Measurements from ENCODE around the gene ABCA13. TPM values are rescaled to one million over a fixed set of nuclear protein-coding genes. Genes with fewer than 3 reads are reported as not detected.
"Not testable (repeated sequence)": the region's sequence is repeated elsewhere in the genome, so short reads cannot be mapped to it uniquely, and the experiment has no call there.

The ABCA13 gene
- total RNA-seq, 2 donors from 2014 or later, result not detected

GRCh38 chr7:48192996-48193395 is 21.7 kb downstream of the ABCA13 start:
- TF ChIP-seq, protein P1, sequence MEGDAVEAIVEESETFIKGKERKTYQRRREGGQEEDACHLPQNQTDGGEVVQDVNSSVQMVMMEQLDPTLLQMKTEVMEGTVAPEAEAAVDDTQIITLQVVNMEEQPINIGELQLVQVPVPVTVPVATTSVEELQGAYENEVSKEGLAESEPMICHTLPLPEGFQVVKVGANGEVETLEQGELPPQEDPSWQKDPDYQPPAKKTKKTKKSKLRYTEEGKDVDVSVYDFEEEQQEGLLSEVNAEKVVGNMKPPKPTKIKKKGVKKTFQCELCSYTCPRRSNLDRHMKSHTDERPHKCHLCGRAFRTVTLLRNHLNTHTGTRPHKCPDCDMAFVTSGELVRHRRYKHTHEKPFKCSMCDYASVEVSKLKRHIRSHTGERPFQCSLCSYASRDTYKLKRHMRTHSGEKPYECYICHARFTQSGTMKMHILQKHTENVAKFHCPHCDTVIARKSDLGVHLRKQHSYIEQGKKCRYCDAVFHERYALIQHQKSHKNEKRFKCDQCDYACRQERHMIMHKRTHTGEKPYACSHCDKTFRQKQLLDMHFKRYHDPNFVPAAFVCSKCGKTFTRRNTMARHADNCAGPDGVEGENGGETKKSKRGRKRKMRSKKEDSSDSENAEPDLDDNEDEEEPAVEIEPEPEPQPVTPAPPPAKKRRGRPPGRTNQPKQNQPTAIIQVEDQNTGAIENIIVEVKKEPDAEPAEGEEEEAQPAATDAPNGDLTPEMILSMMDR (IDR thresholded peaks at IDR 0.05), result no peak
- H3K27ac ChIP-seq, result no peak overlapping the region
- no peaks in the 10 kb centered on the region for H3K36me3 ChIP-seq
- no peaks in the 10 kb centered on the region for H3K27me3 ChIP-seq
- no peak overlapping the region for H3K4me3 ChIP-seq
- no peak for DNase-seq (ENCODE audit: low spot score)
- H3K9me3 ChIP-seq, result peaks cover 0 to 2% of the 10 kb centered on the region in 2 donors
- no peaks in the 10 kb centered on the region for H3K4me1 ChIP-seq

GRCh38 chr7:48193421-48193820 is 22.2 kb downstream of the ABCA13 start:
- TF ChIP-seq, protein P1 (IDR thresholded peaks at IDR 0.05), result no peak
- Histone ChIP-seq H3K4me3 (no peak overlapping the region), H3K27ac (no peak overlapping the region), H3K36me3 (no peaks in the 10 kb centered on the region), H3K27me3 (no peaks in the 10 kb centered on the region), H3K9me3 (no peaks in the 10 kb centered on the region), H3K4me1 (no peaks in the 10 kb centered on the region)
- no peak for DNase-seq (ENCODE audit: low spot score)

DNA sequence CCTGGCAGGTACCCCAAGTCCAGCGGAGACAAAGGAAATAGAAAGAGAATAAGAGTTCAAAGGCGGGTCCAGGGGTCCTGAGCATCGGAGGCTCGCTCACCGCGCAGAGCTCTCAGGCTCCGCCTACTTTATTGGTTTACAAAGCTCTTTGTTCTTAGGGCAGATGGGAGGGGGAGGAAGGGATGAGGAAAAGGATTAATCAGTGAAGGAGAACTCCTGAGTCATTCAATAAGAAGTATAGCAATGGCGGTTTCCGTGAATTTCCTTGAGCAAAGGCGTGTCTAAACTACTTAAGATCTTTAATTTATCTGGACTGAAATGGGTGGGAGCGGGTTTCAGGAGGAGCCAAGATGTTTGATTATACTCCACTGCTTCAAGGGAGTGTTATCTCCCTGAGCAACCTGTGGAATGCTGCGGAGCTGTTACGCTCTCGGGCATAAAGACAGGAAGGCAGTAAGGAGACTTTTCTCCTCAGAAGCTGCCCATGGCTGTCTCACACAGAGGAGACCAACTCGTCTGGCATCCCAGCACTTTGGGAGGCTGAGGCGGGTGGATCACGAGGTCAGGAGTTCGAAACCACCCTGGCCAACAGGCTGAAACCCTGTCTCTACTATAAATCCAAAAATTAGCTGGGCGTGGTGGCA is 29.8 kb downstream of the ABCA13 start:
- not testable (repeated sequence) for H3K4me3 ChIP-seq; H3K4me1 ChIP-seq; H3K27ac ChIP-seq; H3K9me3 ChIP-seq; DNase-seq (ENCODE audit: low spot score); H3K36me3 ChIP-seq; H3K27me3 ChIP-seq

- H3K27ac ChIP-seq; H3K27me3 ChIP-seq; H3K4me3 ChIP-seq; DNase-seq (ENCODE audit: low spot score); H3K36me3 ChIP-seq; H3K4me1 ChIP-seq; H3K9me3 ChIP-seq: not testable (repeated sequence)
Observed at GRCh38 chr7:48202916-48203315, 31.7 kb downstream of the ABCA13 start.

- Histone ChIP-seq H3K4me1 (no peaks in the 10 kb centered on the region), H3K36me3 (no peaks in the 10 kb centered on the region), H3K4me3 (no peak overlapping the region), H3K27me3 (no peaks in the 10 kb centered on the region), H3K9me3 (peaks cover 0 to 7% of the 10 kb centered on the region in 2 donors), H3K27ac (no peak overlapping the region)
- TF ChIP-seq, protein P1 (IDR thresholded peaks at IDR 0.05), result no peak
- DNase-seq (ENCODE audit: low spot score), result no peak
Observed at GRCh38 chr7:48207155-48207675, 36.0 kb downstream of the ABCA13 start.

DNA sequence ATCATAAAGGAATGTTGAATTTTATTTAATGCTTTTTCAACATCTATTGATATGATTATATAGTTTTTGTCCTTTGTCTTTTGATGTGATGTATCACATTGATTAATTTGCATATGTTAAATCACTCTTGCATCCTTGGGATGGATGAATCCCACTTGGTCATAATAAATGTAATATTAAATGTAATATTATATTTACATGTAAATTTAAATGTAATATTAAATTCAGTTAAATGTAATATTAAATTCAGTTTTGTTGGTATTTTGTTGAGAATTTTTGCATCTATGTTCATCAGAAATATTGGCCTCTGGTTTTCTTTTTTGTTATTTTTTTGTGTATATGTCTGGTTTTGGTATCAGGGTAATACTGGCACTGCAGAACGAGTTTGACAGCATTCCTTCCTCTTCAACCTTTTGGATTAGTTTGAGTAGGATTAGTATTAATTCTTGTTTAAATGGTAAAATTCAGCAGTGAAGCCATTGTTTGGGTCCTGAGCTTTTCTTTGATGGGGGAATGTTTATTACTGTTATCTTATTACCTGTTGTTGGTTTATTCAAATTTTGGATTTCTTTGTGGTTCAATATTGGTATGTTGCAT is 37.8 kb downstream of the ABCA13 start:
- Histone ChIP-seq H3K27ac (no peak overlapping the region), H3K27me3 (no peaks in the 10 kb centered on the region), H3K9me3 (peaks cover 0 to 10% of the 10 kb centered on the region in 2 donors), H3K4me1 (no peaks in the 10 kb centered on the region), H3K4me3 (no peak overlapping the region), H3K36me3 (no peaks in the 10 kb centered on the region)
- TF ChIP-seq, protein P1 (IDR thresholded peaks at IDR 0.05), result no peak
- no peak for DNase-seq (ENCODE audit: low spot score)

Data from right atrium auricular region (tissue), 2 donors.